Stomach (tissue), 4 donors: ENCODE data around the gene VAMP3.

Source experiments
- CTCF ChIP-seq, 7 experiments: fragments of 450-650 bp in 4 of 7; fragments of 200-600 bp in 3 of 7; sonication (generic) in 3 of 7; IDR thresholded peaks; one replicate each; pipeline ENCODE4 v1.5.1; 2016 to 2019; ENCODE audit warnings: antibody characterized with exemption in 7 of 7, control low read depth in 2 of 7, mild to moderate bottlenecking in 1 of 7
- POLR2A ChIP-seq, 4 donors: fragments of 450-650 bp; IDR thresholded peaks; one replicate each; pipeline ENCODE4 v1.6.1; 2016; ENCODE audit warnings: antibody characterized with exemption in 4 of 4, control low read depth in 2 of 4, mild to moderate bottlenecking in 1 of 4, moderate library complexity in 1 of 4
- POLR2AphosphoS5 ChIP-seq, 3 donors: sonication (generic); formaldehyde crosslinking; IDR thresholded peaks; one replicate each; pipeline ENCODE4 v1.6.1; 2016; ENCODE audit warnings: antibody characterized with exemption in 3 of 3

GRCh38 chr1:7744882-7745281 is 26.2 kb upstream of the VAMP3 start:
- TF ChIP-seq POLR2AphosphoS5 (IDR thresholded peaks at IDR 0.05) (no peak), POLR2A (IDR thresholded peaks at IDR 0.05) (no peak), CTCF (IDR thresholded peaks at IDR 0.05) (no peak)
